B cell (primary cell): Measurements from ENCODE around the gene NR5A2. TPM values are rescaled to one million over a fixed set of nuclear protein-coding genes. Genes with fewer than 3 reads are reported as not detected.

Experiments
- ATAC-seq: fragments of 200-7000 bp; cut with Tn5 transposase; one replicate; pipeline ENCODE4 v1.10.0; 2021; ENCODE audit warnings: low read depth, mild to moderate bottlenecking, moderate number of reproducible peaks, moderate library complexity
- CTCF ChIA-PET: fragments of 350-600 bp; sonication (Branson Sonifier 250); formaldehyde crosslinking; loops from one replicate; lab custom pipeline; 2021; ENCODE audit warnings: antibody characterized with exemption, inconsistent platforms; lab: Charles Lee
- POLR2A ChIA-PET: fragments of 350-600 bp; sonication (Branson Sonifier 250); formaldehyde crosslinking; loops from one replicate; lab custom pipeline; 2021; ENCODE audit warnings: antibody characterized with exemption; lab: Charles Lee
- DNase-seq: peaks from one replicate; pipeline ENCODE4 v3.0.0; 2013
- H2AFZ ChIP-seq: 2 replicates; pipeline ENCODE4 v1.6.1; 2012; ENCODE audit warnings: mild to moderate bottlenecking, low read depth, low read length; ENCODE audit not compliant: insufficient read depth, poor library complexity, severe bottlenecking
- H3K27ac ChIP-seq, 2 donors: 1 replicate in 1 of 2; 2 replicates in 1 of 2; pipeline ENCODE4 v1.5.1; 2012 to 2013; ENCODE audit warnings: low read length in 2 of 2, mild to moderate bottlenecking in 2 of 2, moderate library complexity in 1 of 2
- H3K27me3 ChIP-seq, 4 experiments: fragments of 200-600 bp in 1 of 4; sonication (generic) in 1 of 4; replicated peaks in 1 of 4; 1 replicate in 2 of 4; 2 replicates in 2 of 4; pipeline versions ENCODE4 v1.6.1 to v1.7.0; 2013 to 2016; ENCODE audit warnings: low read length in 3 of 4, mild to moderate bottlenecking in 2 of 4, mixed read lengths in 1 of 4, moderate library complexity in 1 of 4; ENCODE audit not compliant: insufficient read depth in 4 of 4, control insufficient read depth in 3 of 4; ENCODE audit errors: control extremely low read depth in 1 of 4
- H3K36me3 ChIP-seq, 2 experiments: replicated peaks in 1 of 2; 1 replicate in 1 of 2; 2 replicates in 1 of 2; pipeline versions ENCODE4 v1.6.1 to v1.7.1; 2013; ENCODE audit warnings: low read length in 1 of 2; ENCODE audit not compliant: insufficient read depth in 2 of 2, control insufficient read depth in 1 of 2; ENCODE audit errors: control extremely low read depth in 1 of 2, extremely low read depth in 1 of 2
- H3K4me1 ChIP-seq, 2 donors: fragments of 200-600 bp in 1 of 2; sonication (generic) in 1 of 2; 1 replicate in 1 of 2; 2 replicates in 1 of 2; pipeline versions ENCODE4 v1.5.1 to v1.6.1; 2013 to 2017; ENCODE audit warnings: low read length in 2 of 2; ENCODE audit not compliant: control insufficient read depth in 2 of 2, insufficient read depth in 2 of 2
- H3K4me2 ChIP-seq: replicated peaks from 2 replicates; pipeline ENCODE3; 2012; ENCODE audit warnings: mild to moderate bottlenecking, low read depth, low read length; ENCODE audit not compliant: poor library complexity, severe bottlenecking
- H3K4me3 ChIP-seq, 5 experiments: fragments of 200-600 bp in 1 of 5; sonication (generic) in 1 of 5; 1 replicate in 3 of 5; 2 replicates in 2 of 5; pipeline versions ENCODE4 v1.5.1 to v1.7.0; 2011 to 2016; ENCODE audit warnings: low read length in 4 of 5, mild to moderate bottlenecking in 4 of 5, low read depth in 2 of 5, control low read depth in 1 of 5, moderate library complexity in 1 of 5; ENCODE audit not compliant: insufficient read depth in 1 of 5; ENCODE audit errors: control extremely low read depth in 1 of 5, extremely low read depth in 1 of 5
- H3K79me2 ChIP-seq: fragments of 200-600 bp; sonication (generic); one replicate; pipeline ENCODE4 v1.6.0; 2016; ENCODE audit warnings: low read length; ENCODE audit not compliant: control insufficient read depth, insufficient read depth
- H3K9ac ChIP-seq: fragments of 200-600 bp; sonication (generic); 2 replicates; pipeline ENCODE4 v1.6.1; 2017; ENCODE audit warnings: mild to moderate bottlenecking, low read length, moderate library complexity
- H3K9me3 ChIP-seq, 3 donors: one replicate each; pipeline versions ENCODE4 v1.6.1 to v1.7.1; 2013; ENCODE audit warnings: low read length in 2 of 3; ENCODE audit not compliant: control insufficient read depth in 2 of 3, insufficient read depth in 1 of 3; ENCODE audit errors: control extremely low read depth in 1 of 3
- H4K20me1 ChIP-seq: 2 replicates; pipeline ENCODE4 v1.6.0; 2012; ENCODE audit warnings: mild to moderate bottlenecking, low read length; ENCODE audit not compliant: insufficient read depth, control insufficient read depth, poor library complexity, severe bottlenecking
- H3K27ac Mint-ChIP-seq: one replicate; pipeline ENCODE4 v1.8.0; 2021; ENCODE audit warnings: mixed read lengths
- H3K27me3 Mint-ChIP-seq: one replicate; pipeline ENCODE4 v1.8.0; 2021; ENCODE audit warnings: mixed read lengths
- H3K4me1 Mint-ChIP-seq: one replicate; pipeline ENCODE4 v1.8.0; 2021; ENCODE audit warnings: mixed read lengths
- H3K4me3 Mint-ChIP-seq: one replicate; pipeline ENCODE4 v1.8.0; 2021; ENCODE audit warnings: mixed read lengths
- H3K9me3 Mint-ChIP-seq: one replicate; pipeline ENCODE4 v1.8.0; 2022; ENCODE audit warnings: mixed read lengths; ENCODE audit not compliant: insufficient read depth
- EZH2 ChIP-seq: IDR thresholded peaks from 2 replicates; pipeline ENCODE4 v1.6.1; 2012; ENCODE audit warnings: borderline replicate concordance, low read depth, mild to moderate bottlenecking, moderate library complexity, low read length; ENCODE audit not compliant: insufficient read depth, poor library complexity, severe bottlenecking
- WGBS: methylation state at CpG from one replicate; pipeline ENCODE4 v1.1.5; 2013; ENCODE audit warnings: missing lambda C conversion rate; ENCODE audit not compliant: insufficient coverage; 5-methylcytosine and 5-hydroxymethylcytosine counted together
- intact Hi-C: fragments of 100-400 bp; cut with micrococcal nuclease; formaldehyde crosslinking; loops from one replicate; pipeline ENCODE4 v1.10.0; 2022
- polyA plus RNA-seq: library from polyadenylated mRNA; depleted of rRNA; stranded (reverse); fragments of >200 nt; gene quantifications from 2 replicates; pipeline ENCODE4 v1.2.3, GENCODE V29; 2012
- total RNA-seq, 2 donors: library from RNA; stranded (reverse); fragments of 120-200 nt in 1 of 2; gene quantifications; 1 replicate in 1 of 2; 2 replicates in 1 of 2; pipeline versions ENCODE4 v1.2.3 to v1.2.4, GENCODE V29; 2013 to 2022
- TF ChIP-seq, protein P1 (sequence below): fragments of 200-600 bp; IDR thresholded peaks from one replicate; pipeline ENCODE4 v1.8.0; 2022; ENCODE audit warnings: antibody characterized with exemption, mild to moderate bottlenecking

NR5A2 gene
- total and polyA plus RNA-seq, 2 donors (not counting 1 experiment from before 2014, with no cell fraction given): 0.07 TPM; not detected in 1

GRCh38 chr1:200130552-200130951, 103.0 kb downstream of the NR5A2 start:
- peaks cover 16 to 20% of the 10 kb centered on the region in 2 donors for H3K4me1 ChIP-seq
- intact Hi-C loops: loop anchor here (10.0 kb wide), 1 partner anchor 446 kb away; no protein-coding TSS in a partner anchor
- H3K27ac Mint-ChIP-seq: no peak overlapping the region
- H3K27me3 ChIP-seq: no peaks in the 10 kb centered on the region
- no CpG with 5 or more reads among the region's 1 CpG for WGBS
- H3K9me3 ChIP-seq: no peaks in the 10 kb centered on the region
- H3K4me3 Mint-ChIP-seq: no peak overlapping the region
- ChIA-PET POLR2A (no interaction called here), CTCF (interaction anchor here (1.6 kb wide), 1 partner anchor 9 kb away, joined by 3 read pairs; no protein-coding TSS in a partner anchor)
- no peak overlapping the region for H2AFZ ChIP-seq
- no peaks in the 10 kb centered on the region for H3K36me3 ChIP-seq
- no peaks in the 10 kb centered on the region for H3K79me2 ChIP-seq
- H3K27me3 Mint-ChIP-seq: no peaks in the 10 kb centered on the region
- DNase-seq (no peak), ATAC-seq (peak; percentile 64)
- TF ChIP-seq, protein P1, sequence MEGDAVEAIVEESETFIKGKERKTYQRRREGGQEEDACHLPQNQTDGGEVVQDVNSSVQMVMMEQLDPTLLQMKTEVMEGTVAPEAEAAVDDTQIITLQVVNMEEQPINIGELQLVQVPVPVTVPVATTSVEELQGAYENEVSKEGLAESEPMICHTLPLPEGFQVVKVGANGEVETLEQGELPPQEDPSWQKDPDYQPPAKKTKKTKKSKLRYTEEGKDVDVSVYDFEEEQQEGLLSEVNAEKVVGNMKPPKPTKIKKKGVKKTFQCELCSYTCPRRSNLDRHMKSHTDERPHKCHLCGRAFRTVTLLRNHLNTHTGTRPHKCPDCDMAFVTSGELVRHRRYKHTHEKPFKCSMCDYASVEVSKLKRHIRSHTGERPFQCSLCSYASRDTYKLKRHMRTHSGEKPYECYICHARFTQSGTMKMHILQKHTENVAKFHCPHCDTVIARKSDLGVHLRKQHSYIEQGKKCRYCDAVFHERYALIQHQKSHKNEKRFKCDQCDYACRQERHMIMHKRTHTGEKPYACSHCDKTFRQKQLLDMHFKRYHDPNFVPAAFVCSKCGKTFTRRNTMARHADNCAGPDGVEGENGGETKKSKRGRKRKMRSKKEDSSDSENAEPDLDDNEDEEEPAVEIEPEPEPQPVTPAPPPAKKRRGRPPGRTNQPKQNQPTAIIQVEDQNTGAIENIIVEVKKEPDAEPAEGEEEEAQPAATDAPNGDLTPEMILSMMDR: no peak
- no peak for TF ChIP-seq EZH2
- no peaks in the 10 kb centered on the region for H3K9me3 Mint-ChIP-seq
- H3K4me2 ChIP-seq: no peak overlapping the region
- H3K27ac ChIP-seq: no peak overlapping the region
- no peaks in the 10 kb centered on the region for H4K20me1 ChIP-seq
- peaks cover 18% of the 10 kb centered on the region for H3K4me1 Mint-ChIP-seq
- H3K4me3 ChIP-seq: no peak overlapping the region
- no peak overlapping the region for H3K9ac ChIP-seq

DNA sequence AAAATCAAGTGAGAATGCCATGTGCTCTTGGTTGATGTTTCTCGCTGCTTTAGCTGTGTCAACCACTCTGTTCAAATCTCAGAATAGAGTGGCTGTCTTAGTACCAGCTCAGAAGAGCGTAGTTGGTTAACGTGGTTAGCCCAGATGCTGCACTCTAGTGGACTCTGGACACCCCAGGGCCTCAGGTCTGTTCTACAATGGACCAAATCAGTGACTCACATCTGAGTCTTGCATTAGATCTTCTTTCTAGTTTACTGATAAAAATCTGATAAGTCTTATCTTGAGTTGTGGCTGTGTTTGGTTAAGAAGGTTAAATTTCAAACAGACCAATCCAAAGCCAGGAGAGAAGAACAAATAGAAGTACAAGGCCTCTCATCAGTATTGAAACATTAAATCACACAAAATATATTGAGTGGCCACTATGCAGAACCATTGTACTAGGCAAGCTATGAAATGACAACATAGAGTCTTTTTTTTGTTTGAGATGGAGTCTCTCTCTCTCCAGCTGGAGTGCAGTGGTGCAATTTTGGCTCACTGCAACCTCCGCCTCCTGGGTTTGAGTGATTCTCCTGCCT, 104.1 kb downstream of the NR5A2 start:
- Mint-ChIP-seq H3K27me3 (no peaks in the 10 kb centered on the region), H3K27ac (no peak overlapping the region), H3K4me3 (no peak overlapping the region), H3K4me1 (peaks cover 18% of the 10 kb centered on the region), H3K9me3 (no peaks in the 10 kb centered on the region)
- Histone ChIP-seq H3K4me3 (no peak overlapping the region), H3K4me1 (peaks cover 16 to 20% of the 10 kb centered on the region in 2 donors), H2AFZ (no peak overlapping the region), H3K36me3 (no peaks in the 10 kb centered on the region), H3K27ac (no peak overlapping the region), H3K27me3 (no peaks in the 10 kb centered on the region), H3K4me2 (no peak overlapping the region), H3K79me2 (no peaks in the 10 kb centered on the region), H3K9me3 (no peaks in the 10 kb centered on the region), H4K20me1 (no peaks in the 10 kb centered on the region), H3K9ac (no peak overlapping the region)
- DNase-seq (no peak), ATAC-seq (no peak)
- WGBS: 90% methylated on average over 3 of the region's 4 CpGs
- ChIA-PET CTCF (no interaction called here), POLR2A (no interaction called here)
- intact Hi-C loops: loop anchor here (10.0 kb wide), 1 partner anchor 447 kb away; no protein-coding TSS in a partner anchor
- TF ChIP-seq, protein P1: no peak
- TF ChIP-seq EZH2: no peak
